PFSK-1 (cell line): Measurements from ENCODE around the gene RAB44.

ENCODE experiments used
- POLR2AphosphoS5 ChIP-seq: IDR thresholded peaks from 2 replicates; pipeline ENCODE4 v1.6.1; 2012; ENCODE audit warnings: low read depth, mild to moderate bottlenecking, control low read depth, low read length, moderate library complexity
- TAF1 ChIP-seq: IDR thresholded peaks from 2 replicates; pipeline ENCODE4 v1.6.1; 2012; ENCODE audit warnings: low read length, control low read depth, borderline replicate concordance; ENCODE audit not compliant: insufficient read depth

DNA sequence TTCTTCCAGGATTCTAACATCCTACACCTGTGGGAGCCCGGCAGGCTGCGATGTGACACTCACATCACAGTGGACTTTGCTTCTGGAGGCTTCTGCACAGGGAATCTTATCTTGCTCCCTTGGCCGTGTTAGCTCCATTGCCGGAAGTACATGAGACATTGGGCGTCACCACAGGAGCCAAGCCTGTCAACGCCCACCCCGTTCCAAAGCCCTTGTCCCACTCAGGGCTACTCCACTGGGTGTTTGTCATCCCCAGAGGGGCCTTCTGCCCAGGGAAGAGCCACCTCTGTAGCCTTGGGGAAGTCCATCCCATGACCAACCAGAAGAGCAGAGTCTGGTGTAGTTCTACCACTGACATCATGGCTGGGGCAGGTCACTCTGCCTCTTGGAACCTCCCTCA, 1.7 kb downstream of the RAB44 start:
- TF ChIP-seq TAF1 = no peak
- TF ChIP-seq POLR2AphosphoS5 = no peak
